IPS DF 19.7 (cell line): ENCODE measurements around the gene LMO1.
A peak's percentile ranks its signal among the peaks of the same experiment; 100 is the strongest.

Source experiments
- DNase-seq: peaks from one replicate; pipeline ENCODE4 v3.0.0-alpha.2; 2013; ENCODE audit warnings: low read depth, low spot score

LMO1 gene

GRCh38 chr11:8205566-8205965 is 58.1 kb downstream of the LMO1 start:
- DNase-seq: no peak

GRCh38 chr11:8204596-8204995 is 59.1 kb downstream of the LMO1 start:
- no peak for DNase-seq

- DNase-seq: no peak
Observed at GRCh38 chr11:8204025-8204424, 59.7 kb downstream of the LMO1 start.

GRCh38 chr11:8203414-8203715 is 60.3 kb downstream of the LMO1 start:
- DNase-seq: no peak

GRCh38 chr11:8202516-8203413 is 60.9 kb downstream of the LMO1 start:
- DNase-seq: no peak

GRCh38 chr11:8201644-8202365 is 61.9 kb downstream of the LMO1 start:
- no peak for DNase-seq

- DNase-seq: no peak
Observed at GRCh38 chr11:8199676-8200075, 64.0 kb downstream of the LMO1 start.

GRCh38 chr11:8196749-8197148 is 66.9 kb downstream of the LMO1 start:
- no peak for DNase-seq

GRCh38 chr11:8194956-8195355 is 68.7 kb downstream of the LMO1 start:
- DNase-seq: no peak

- no peak for DNase-seq
Observed at GRCh38 chr11:8192896-8193209, 70.8 kb downstream of the LMO1 start.

GRCh38 chr11:8192016-8192895 is 71.4 kb downstream of the LMO1 start:
- no peak for DNase-seq

GRCh38 chr11:8190431-8190830 is 73.2 kb downstream of the LMO1 start:
- no peak for DNase-seq

GRCh38 chr11:8186429-8186828 is 77.2 kb downstream of the LMO1 start:
- DNase-seq: no peak

- DNase-seq: no peak
Observed at GRCh38 chr11:8183111-8183510, 80.6 kb downstream of the LMO1 start.

GRCh38 chr11:8180469-8180868 is 83.2 kb downstream of the LMO1 start:
- DNase-seq: peak; percentile 2

- DNase-seq: no peak
Observed at GRCh38 chr11:8178297-8178696, 85.4 kb downstream of the LMO1 start.

GRCh38 chr11:8177136-8177535 is 86.5 kb downstream of the LMO1 start:
- no peak for DNase-seq
